ENCODE data around the gene SERTAD3.
"Not testable (repeated sequence)": the region's sequence is repeated elsewhere in the genome, so short reads cannot be mapped to it uniquely, and the experiment has no call there.

The SERTAD3 gene

DNA sequence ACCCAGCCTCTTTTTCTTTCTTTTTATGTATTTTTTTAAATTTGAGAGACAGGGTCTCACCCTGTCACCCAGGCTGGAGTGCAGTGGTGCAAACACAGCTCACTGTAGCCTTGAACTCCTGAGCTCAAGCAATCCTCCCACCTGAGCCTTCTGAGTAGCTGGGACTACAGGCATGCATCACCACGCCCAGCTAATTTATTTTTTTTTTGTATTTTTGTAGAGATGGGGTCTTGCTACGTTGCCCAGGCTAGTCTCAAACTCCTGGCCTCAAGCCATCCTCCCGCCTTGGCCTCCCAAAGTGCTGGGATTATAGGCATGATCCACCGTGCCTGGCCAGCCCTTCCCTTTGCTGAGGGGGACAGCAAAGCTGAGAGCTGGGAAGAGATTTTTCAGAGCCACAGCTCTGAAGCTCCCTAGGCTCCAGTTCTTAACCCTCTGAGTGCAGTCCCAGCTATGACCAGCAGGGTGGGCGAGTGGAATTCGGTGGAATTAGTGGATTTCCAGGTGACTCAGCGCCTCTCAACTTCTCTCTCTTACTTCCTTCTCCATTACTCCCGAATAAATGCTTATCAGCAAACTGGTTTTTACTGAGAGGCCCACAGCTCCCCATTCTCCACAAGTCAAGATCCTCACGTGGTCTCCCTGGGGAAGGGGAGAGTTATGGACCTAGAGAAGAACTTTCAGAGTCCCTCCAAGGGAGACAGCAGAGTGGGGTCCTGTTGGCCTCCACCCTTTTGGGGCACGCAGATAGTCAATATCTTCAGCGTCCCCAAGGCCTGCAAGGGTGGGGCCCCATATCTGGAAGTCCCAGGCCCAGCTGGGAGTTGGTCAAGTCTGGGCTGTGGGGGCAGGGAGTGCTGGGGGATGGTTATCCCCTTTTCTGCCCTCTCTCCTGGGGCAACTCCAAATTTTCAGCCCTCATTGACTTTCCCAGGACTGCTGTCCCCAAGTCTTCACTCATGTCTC, 20.2 kb upstream of the SERTAD3 start:
- Mint-ChIP-seq H3K27me3 (peaks cover 9% of the 10 kb centered on the region), H3K9me3 (no peaks in the 10 kb centered on the region), H3K4me1 (peaks cover 28% of the 10 kb centered on the region), H3K27ac (no peak overlapping the region), H3K4me3 (peak overlapping the region; percentile 84 to 87)
- no peak for ATAC-seq
- DNase-seq = peak; percentile 51 to 59

DNA sequence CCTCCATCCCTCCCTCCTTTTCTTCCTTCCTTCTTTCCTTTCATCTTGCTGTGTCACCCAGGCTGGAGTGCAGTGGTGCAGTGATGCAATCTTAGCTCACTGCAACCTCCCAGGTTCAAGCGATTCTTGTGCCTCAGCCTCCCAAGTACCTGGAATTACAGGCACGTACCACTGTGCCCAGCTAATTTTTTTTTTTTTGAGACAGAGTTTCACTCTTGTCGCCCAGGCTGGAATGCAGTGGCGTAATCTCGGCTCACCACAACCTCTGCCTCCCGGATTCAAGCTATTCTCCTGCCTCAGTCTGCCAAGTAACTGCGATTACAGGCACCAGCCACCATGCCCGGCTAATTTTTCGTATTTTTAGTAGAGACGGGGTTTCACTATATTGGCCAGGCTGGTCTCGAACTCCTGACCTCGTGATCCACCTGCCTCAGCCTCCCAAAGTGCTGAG, 19.5 kb upstream of the SERTAD3 start:
- not testable (repeated sequence) for H3K4me3 Mint-ChIP-seq, H3K27ac Mint-ChIP-seq, H3K27me3 Mint-ChIP-seq, DNase-seq, ATAC-seq, H3K9me3 Mint-ChIP-seq
- H3K4me1 Mint-ChIP-seq = peaks cover 28% of the 10 kb centered on the region

DNA sequence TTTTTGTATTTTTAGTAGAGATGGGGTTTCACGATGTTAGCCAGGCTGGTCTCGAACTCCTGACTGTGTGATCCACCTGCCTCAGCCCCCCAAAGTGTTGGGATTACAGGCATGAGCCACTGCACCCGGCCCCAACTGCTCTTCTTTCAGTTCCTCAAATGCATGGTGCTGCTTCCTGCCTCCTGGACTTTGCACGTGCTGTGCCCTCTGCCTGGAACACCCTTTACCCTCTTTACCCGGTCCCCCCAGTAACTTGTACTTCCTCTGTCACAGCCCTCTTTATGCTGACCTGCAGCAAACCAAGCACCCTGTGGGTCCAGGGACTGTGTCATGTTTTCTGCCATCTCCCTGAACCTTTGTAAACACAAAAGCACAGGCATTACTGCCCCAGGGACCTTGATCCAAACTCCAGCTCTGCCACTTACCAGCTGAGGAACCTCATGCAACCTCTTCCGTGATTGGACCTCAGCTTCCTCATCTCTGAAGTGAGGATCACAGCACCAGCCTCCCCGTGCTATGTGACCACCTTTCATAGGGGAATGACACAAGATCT, 17.6 kb upstream of the SERTAD3 start:
- Mint-ChIP-seq H3K4me3 (no peak overlapping the region), H3K27me3 (peaks cover 7% of the 10 kb centered on the region), H3K4me1 (peaks cover 27% of the 10 kb centered on the region), H3K27ac (peak overlapping the region in 1 of 2 donors; percentile 49), H3K9me3 (no peaks in the 10 kb centered on the region)
- ATAC-seq = no peak
- no peak for DNase-seq

DNA sequence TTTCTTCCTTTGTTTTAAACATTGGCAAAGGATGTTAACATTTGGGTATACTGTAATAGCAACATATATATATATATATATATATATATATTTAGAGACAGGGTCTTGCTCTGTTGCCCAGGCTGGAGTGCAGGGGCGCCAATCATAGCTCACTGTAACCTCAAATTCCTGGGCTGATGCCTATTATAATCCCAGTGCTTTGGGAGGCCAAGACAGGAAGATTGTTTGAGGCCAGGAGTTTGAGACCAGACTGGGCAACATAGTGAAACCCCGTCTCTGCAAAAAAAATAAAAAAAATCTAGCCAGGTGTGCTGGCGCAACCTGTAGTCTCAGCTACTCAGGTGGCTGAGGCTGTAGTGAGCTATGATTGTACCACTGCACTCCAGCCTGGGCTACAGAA, 16.1 kb upstream of the SERTAD3 start:
- Mint-ChIP-seq H3K4me3 (no peak overlapping the region), H3K9me3 (no peaks in the 10 kb centered on the region), H3K27ac (no peak overlapping the region), H3K27me3 (no peaks in the 10 kb centered on the region), H3K4me1 (peaks cover 11% of the 10 kb centered on the region)
- ATAC-seq (no peak), DNase-seq (no peak)

DNA sequence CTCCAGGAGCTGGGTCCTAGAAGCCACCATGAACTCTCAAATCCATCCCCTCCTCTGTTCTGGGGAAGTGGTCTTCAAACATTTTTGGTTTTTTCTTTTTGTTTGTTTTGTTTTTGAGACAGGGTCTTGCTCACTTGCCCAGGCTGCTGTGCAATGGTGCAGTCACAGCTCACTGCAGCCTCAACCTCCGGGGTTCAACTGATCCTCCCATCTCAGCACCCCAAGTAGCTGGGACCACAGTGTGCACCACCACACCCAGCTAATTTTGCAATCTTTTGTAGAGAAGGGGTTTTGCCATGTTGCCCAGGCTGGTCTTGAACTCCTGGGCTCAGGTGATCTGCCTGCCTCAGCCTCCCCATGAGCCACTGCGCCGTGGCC, 14.5 kb upstream of the SERTAD3 start:
- H3K4me1 Mint-ChIP-seq = no peaks in the 10 kb centered on the region
- H3K9me3 Mint-ChIP-seq = no peaks in the 10 kb centered on the region
- no peak for ATAC-seq
- DNase-seq = no peak
- no peak overlapping the region for H3K27ac Mint-ChIP-seq
- H3K27me3 Mint-ChIP-seq = no peaks in the 10 kb centered on the region
- no peak overlapping the region for H3K4me3 Mint-ChIP-seq

DNA sequence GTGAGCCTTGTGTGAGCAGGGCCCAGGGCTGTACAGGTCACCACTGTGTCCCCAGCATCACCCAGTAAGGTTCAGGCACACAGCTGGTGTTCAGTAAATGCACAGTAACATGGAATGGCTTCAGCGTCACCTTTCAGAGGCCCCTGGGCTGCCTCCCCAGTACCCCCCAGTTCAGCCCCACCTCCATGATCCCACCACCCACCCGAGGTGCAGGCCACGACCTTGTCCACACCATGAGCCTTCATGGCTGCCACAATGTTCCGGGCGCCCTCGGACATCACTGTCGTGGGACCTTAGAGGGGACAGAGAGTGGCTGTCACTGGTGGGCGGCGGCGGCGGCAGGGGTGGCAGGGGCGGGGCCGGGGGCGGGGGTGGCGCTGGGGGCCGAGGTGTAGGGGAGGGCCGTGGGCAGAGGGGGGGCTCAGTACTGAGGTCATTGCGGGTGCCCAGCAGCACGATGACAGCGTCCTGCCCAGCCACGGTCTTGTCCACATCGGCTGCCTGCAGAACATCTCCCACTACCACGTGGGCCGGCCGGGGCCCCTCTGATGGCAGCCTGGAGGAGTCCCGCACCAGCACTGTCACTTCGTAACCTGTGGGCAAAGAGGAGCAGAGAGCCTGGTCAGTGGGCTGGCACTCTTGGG, 13.9 kb upstream of the SERTAD3 start:
- no peak overlapping the region for H3K27ac Mint-ChIP-seq
- no peaks in the 10 kb centered on the region for H3K9me3 Mint-ChIP-seq
- no peak overlapping the region for H3K4me3 Mint-ChIP-seq
- H3K4me1 Mint-ChIP-seq = no peaks in the 10 kb centered on the region
- DNase-seq = no peak
- no peaks in the 10 kb centered on the region for H3K27me3 Mint-ChIP-seq
- no peak for ATAC-seq

DNA sequence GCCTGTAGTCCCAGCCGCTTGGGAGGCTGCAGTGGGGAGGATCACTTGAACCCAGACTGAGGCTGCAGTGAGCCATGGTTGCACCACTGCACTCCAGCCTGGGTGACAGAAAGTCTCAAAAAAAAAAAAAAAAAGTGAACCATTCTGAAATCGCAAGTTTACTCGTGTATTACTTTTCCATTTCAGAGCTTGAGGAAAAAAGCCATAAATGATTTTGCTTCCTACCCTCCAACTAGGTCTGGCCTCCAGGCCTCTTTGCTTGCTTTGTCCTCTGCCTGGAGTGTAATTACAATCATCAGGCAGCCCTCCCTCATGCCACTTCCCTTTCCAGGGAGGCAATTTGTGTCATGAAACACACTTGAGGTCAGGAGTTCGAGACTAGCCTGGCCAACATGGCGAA, 12.9 kb upstream of the SERTAD3 start:
- Mint-ChIP-seq H3K27me3 (no peaks in the 10 kb centered on the region), H3K9me3 (no peaks in the 10 kb centered on the region), H3K27ac (peak overlapping the region in 1 of 2 donors; percentile 89), H3K4me1 (no peaks in the 10 kb centered on the region), H3K4me3 (no peak overlapping the region)
- no peak for ATAC-seq
- DNase-seq = no peak

DNA sequence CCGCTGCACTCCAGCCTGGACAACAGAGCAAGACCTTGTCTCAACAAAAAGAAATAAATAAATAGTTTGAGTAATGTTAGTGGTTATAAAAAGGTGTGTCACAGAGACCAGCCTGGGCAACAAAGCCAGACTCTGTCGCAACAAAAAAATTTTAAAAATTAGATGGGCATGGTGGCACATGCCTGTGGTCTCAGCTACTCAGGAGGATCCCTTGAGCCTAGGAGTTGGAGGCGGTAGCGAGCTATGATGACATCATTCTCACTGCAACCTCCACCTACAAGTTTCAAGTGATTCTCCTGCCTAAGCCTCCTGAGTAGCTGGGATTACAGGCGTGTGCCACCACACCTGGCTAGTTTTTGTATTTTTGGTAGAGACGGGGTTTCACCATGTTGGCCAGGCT, 9.8 kb upstream of the SERTAD3 start:
- DNase-seq, H3K27ac Mint-ChIP-seq, ATAC-seq, H3K4me1 Mint-ChIP-seq, H3K4me3 Mint-ChIP-seq, H3K27me3 Mint-ChIP-seq, H3K9me3 Mint-ChIP-seq: not testable (repeated sequence)

DNA sequence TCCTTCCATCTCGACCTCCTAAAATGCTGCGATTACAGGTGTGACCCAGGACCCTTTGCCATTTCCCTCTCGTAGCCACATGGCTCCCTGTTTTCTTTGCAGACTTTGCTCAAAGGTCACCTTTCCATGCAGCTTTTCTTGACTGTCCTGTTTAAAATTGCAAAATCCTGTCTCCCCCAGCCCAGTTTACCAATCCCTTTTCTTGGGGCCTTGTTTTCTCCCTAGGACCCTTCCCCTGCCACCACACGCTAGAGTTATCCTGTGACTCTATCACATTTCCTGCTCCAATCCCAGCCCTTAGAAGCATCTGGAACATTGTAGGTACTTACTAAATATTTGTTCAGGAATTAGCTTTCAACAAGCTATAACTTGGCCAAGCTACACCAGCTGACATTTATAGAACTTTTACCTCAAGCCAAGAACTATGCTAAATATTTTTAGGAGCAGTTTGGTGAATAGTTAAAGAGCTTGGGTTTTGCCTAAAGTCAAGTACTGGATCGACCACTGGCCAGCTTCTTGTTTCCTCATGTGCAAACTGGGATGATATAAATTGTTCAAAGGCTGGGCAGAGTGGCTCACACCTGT, 9.1 kb upstream of the SERTAD3 start:
- Mint-ChIP-seq H3K27me3 (no peaks in the 10 kb centered on the region), H3K27ac (peak overlapping the region in 1 of 2 donors; percentile 7), H3K9me3 (no peaks in the 10 kb centered on the region), H3K4me1 (no peaks in the 10 kb centered on the region), H3K4me3 (no peak overlapping the region)
- no peak for ATAC-seq
- no peak for DNase-seq

DNA sequence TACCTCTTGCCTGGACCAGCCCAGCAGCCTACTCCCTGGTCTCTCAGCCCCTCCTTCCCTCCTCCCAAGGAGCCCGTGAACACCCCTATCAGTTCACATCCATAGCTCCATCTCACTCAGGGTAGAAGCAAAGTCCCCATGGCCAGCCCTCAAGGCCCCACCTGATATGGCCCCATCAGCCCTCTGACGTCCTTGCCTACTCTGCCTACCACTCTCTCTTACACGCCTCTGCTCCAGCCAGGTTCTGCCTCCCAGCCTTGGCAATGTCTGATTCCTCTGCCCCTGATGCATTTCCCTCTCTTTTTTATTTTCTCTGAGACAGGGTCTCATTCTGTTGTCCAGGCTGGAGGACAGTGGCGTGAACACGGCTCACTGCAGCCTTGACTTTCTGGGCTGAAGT, 7.9 kb upstream of the SERTAD3 start:
- Mint-ChIP-seq H3K4me3 (no peak overlapping the region), H3K27ac (peak overlapping the region in 1 of 2 donors; percentile 10), H3K27me3 (no peaks in the 10 kb centered on the region)

DNA sequence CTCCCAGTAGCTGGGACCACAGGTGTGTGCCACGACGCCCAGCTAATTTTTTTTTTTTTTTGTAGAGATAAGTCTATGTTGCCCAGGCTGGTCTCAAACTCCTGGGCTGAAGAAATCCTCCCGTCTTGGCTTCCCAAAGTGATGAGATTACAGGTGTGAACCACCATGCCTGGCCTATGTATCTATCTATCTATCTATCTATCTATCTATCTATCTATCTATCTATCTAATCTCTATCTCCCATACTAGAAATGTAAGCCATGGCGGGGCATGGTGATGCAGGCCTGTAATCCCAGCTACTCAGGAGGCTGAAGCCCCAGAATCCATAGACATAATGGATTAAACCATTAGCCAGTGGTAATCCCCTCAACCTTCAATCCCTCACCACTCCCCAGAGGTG, 6.5 kb upstream of the SERTAD3 start:
- Mint-ChIP-seq H3K27me3 (no peaks in the 10 kb centered on the region), H3K27ac (peak overlapping the region in 1 of 2 donors; percentile 5), H3K4me3 (no peak overlapping the region), H3K9me3 (no peaks in the 10 kb centered on the region), H3K4me1 (peaks cover 1% of the 10 kb centered on the region)
- DNase-seq (no peak), ATAC-seq (no peak)

More for the DNA sequence above, 7.9 kb upstream of the SERTAD3 start:
- no peak for DNase-seq
- ATAC-seq = no peak
- no peaks in the 10 kb centered on the region for H3K4me1 Mint-ChIP-seq
- H3K9me3 Mint-ChIP-seq = no peaks in the 10 kb centered on the region

DNA sequence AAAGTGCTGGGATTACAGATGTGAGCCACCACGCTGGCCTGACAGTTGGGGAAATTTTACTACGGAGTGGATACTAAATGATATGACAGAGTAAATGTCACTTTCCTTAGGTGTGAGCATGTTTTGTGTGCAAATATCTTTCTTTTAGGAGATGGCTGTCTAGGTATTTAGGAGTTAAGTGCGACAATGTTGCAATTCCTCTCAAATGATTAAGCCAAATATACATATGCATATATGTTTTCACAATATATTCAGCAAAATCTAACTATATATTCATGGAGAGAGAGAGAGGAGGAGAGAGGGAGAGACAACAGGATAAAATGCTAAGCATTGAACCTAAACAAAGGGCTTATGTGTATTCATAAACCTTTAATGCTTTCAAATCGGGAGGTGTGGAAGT, 5.4 kb upstream of the SERTAD3 start:
- no peak for ATAC-seq
- H3K27ac Mint-ChIP-seq = no peak overlapping the region
- H3K4me1 Mint-ChIP-seq = peaks cover 11% of the 10 kb centered on the region
- H3K4me3 Mint-ChIP-seq = no peak overlapping the region
- H3K9me3 Mint-ChIP-seq = no peaks in the 10 kb centered on the region
- no peaks in the 10 kb centered on the region for H3K27me3 Mint-ChIP-seq
- no peak for DNase-seq

DNA sequence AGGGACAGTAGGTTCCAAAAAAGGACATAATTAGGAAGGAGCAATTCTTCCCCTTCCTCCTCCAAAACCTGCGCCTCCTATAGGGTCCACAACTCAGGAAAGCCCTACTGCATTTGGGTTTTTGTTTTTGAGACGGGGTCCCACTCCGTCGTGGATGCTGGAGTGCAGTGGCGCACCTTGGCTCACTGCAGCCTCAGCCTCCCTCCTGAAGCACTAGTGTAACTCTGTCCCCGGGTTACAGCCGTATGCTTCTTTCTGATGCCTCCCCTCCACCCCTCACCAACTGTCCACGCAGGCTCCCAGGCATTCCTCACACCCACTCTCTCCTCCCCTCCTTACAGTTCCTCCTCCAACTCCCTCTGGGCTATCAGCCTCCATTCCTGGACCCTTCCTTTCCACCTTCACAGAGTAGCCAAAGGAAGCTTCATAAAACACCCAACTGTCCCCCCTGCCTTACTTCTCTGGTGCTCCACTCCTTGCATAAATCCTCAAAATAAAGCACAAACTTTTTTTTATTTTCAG, 2.2 kb upstream of the SERTAD3 start:
- ATAC-seq (no peak), DNase-seq (no peak)
- H3K27me3 Mint-ChIP-seq = no peaks in the 10 kb centered on the region
- no peaks in the 10 kb centered on the region for H3K9me3 Mint-ChIP-seq
- H3K4me1 Mint-ChIP-seq = peaks cover 21% of the 10 kb centered on the region
- peak overlapping the region in 1 of 2 donors; percentile 22 for H3K27ac Mint-ChIP-seq
- H3K4me3 Mint-ChIP-seq = no peak overlapping the region

DNA sequence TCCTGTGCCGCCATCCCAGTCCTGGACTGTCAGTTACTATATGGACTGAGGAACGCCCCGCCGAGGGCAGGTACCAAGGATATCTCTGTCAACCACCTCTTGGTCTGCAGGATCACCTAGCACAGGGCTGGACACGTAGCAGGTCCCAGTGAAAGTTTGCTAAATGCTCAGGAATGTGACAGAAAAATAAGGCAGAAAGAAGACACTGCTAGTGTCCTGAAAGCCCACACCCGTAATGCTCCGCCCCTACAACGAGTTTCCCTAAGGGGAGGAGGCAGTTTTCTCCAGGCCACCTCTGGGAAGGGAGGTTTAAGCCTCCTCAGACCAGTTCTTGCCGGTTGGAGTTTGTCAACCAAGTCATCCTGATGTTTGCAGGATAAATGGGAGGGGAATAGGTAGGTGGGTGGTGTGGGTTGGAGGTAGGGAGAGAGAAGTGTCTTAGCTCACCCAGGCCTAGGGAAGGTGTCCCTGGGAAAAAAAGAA, 1.7 kb upstream of the SERTAD3 start:
- H3K9me3 Mint-ChIP-seq = no peaks in the 10 kb centered on the region
- H3K27me3 Mint-ChIP-seq = no peaks in the 10 kb centered on the region
- H3K4me1 Mint-ChIP-seq = peaks cover 21% of the 10 kb centered on the region
- ATAC-seq (no peak), DNase-seq (no peak)
- peak overlapping the region in 1 of 2 donors; percentile 63 for H3K4me3 Mint-ChIP-seq
- no peak overlapping the region for H3K27ac Mint-ChIP-seq

DNA sequence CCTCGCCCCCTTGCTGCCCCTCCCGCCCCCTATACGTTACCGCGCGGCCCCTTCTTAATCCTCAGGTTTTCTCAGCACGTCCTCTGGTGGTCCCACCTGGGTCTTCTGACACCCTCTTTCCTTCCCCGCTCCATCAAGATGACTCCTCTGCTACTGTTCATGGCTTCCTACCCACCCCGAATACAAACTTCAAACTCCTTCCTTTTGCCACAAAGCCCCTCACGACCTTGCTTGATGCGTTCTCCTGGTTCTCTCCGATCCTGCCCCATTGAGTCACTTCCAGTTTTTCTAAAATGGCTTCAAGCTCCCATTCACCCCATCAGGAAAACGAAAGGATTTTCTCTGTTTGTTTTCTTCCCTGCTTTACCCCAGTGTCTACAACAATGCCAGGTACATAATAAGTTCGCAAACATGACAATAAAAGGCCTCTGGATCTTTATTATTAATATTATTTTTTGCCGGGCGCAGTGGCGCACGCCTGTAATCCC, 734 bp upstream of the SERTAD3 start:
- DNase-seq (no peak), ATAC-seq (no peak)
- Mint-ChIP-seq H3K27ac (peak overlapping the region; percentile 57 to 91), H3K9me3 (no peaks in the 10 kb centered on the region), H3K27me3 (no peaks in the 10 kb centered on the region), H3K4me3 (peak overlapping the region; percentile 91 to 97), H3K4me1 (peaks cover 27% of the 10 kb centered on the region)

Measured in stimulated activated naive CD8-positive, alpha-beta T cell treated with anti-CD3 and anti-CD28 coated beads, Interleukin-15, amount 100 ng/mL, for 72 hours (primary cell).